PC-3 (cell line): ENCODE data around the gene HRH4. TPM values are rescaled to one million over a fixed set of nuclear protein-coding genes. Genes with fewer than 3 reads are reported as not detected.

Experiments
- ATAC-seq: fragments of 200-7000 bp; cut with Tn5 transposase; 2 replicates; pipeline ENCODE4 v1.9.1; 2020; ENCODE audit warnings: mild to moderate bottlenecking, moderate library complexity
- BruUV-seq: library from RNA; stranded (reverse); fragments of 400-500 nt; replicated peaks from 2 replicates; lab custom pipeline; 2021; lab: Mats Ljungman, UMichigan
- CTCF ChIA-PET: fragments of 300-600 bp; sonication (Branson Sonifier 250); formaldehyde crosslinking; loops from one replicate; lab custom pipeline; 2022; ENCODE audit warnings: antibody characterized with exemption; lab: Charles Lee
- POLR2A ChIA-PET: fragments of 300-600 bp; sonication (Branson Sonifier 250); formaldehyde crosslinking; loops from one replicate; lab custom pipeline; 2022; ENCODE audit warnings: antibody characterized with exemption; ENCODE audit not compliant: unreplicated experiment; lab: Charles Lee
- DNase-seq: peaks from one replicate; pipeline ENCODE4 v3.0.0-alpha.2; 2015
- H2AFZ ChIP-seq: fragments of 300-600 bp; sonication (generic); 2 replicates; pipeline ENCODE4 v1.6.0; 2016; ENCODE audit warnings: antibody characterized with exemption, low read length
- H3F3A ChIP-seq: fragments of 300-600 bp; sonication (generic); one replicate; pipeline ENCODE4 v1.6.0; 2017; ENCODE audit warnings: antibody characterized with exemption, low read length, control low read depth, mild to moderate bottlenecking; ENCODE audit not compliant: unreplicated experiment
- H3K27ac ChIP-seq: fragments of 300-600 bp; sonication (generic); 2 replicates; pipeline ENCODE4 v1.5.1; 2016; ENCODE audit warnings: mild to moderate bottlenecking, low read length
- H3K27me3 ChIP-seq: fragments of 300-600 bp; sonication (generic); 2 replicates; pipeline ENCODE4 v1.6.1; 2016; ENCODE audit warnings: low read length, mixed read lengths
- H3K36me3 ChIP-seq: fragments of 300-600 bp; sonication (generic); 2 replicates; pipeline ENCODE4 v1.6.1; 2016; ENCODE audit warnings: low read depth, mixed run types, low read length, mixed read lengths
- H3K4me1 ChIP-seq: fragments of 300-600 bp; sonication (generic); 2 replicates; pipeline ENCODE4 v1.5.1; 2016; ENCODE audit warnings: low read length; ENCODE audit not compliant: insufficient read depth
- H3K4me2 ChIP-seq: fragments of 300-600 bp; sonication (generic); 2 replicates; pipeline ENCODE4 v1.6.0; 2016; ENCODE audit warnings: low read length
- H3K4me3 ChIP-seq: fragments of 300-600 bp; sonication (generic); 2 replicates; pipeline ENCODE4 v1.5.1; 2016; ENCODE audit warnings: mild to moderate bottlenecking, low read length, mixed read lengths
- H3K79me2 ChIP-seq: fragments of 300-600 bp; sonication (generic); 2 replicates; pipeline ENCODE4 v1.6.1; 2017; ENCODE audit warnings: low read length, mixed read lengths
- H3K9ac ChIP-seq: fragments of 300-600 bp; sonication (generic); 2 replicates; pipeline ENCODE4 v1.6.0; 2016; ENCODE audit warnings: mild to moderate bottlenecking, low read length
- H3K9me2 ChIP-seq: fragments of 300-600 bp; sonication (generic); replicated peaks from 2 replicates; pipeline ENCODE4 v1.6.1; 2016; ENCODE audit warnings: mixed run types, low read length, mixed read lengths
- H3K9me3 ChIP-seq: fragments of 300-600 bp; sonication (generic); 2 replicates; pipeline ENCODE4 v1.6.1; 2016; ENCODE audit warnings: low read length, mixed read lengths
- H4K20me1 ChIP-seq: fragments of 300-600 bp; sonication (generic); 2 replicates; pipeline ENCODE4 v1.6.1; 2016; ENCODE audit warnings: low read length, mixed read lengths
- CTCF ChIP-seq: fragments of 300-600 bp; sonication (generic); conservative IDR thresholded peaks from 2 replicates; pipeline ENCODE4 v1.5.1; 2017; ENCODE audit warnings: antibody characterized with exemption, low read depth, mild to moderate bottlenecking, low read length
- EZH2 ChIP-seq: fragments of 300-600 bp; sonication (generic); IDR thresholded peaks from one replicate; pipeline ENCODE4 v1.6.1; 2017; ENCODE audit warnings: antibody characterized with exemption, mild to moderate bottlenecking, low read length; ENCODE audit not compliant: unreplicated experiment
- EZH2phosphoT487 ChIP-seq: fragments of 300-600 bp; sonication (generic); IDR thresholded peaks from 2 replicates; pipeline ENCODE4 v1.6.1; 2018; ENCODE audit warnings: mild to moderate bottlenecking, antibody characterized with exemption, low read length, borderline replicate concordance
- intact Hi-C: fragments of 100-400 bp; cut with micrococcal nuclease; formaldehyde crosslinking; loops from 2 replicates; pipeline ENCODE4 v1.9.0; 2023
- total RNA-seq: library from RNA; depleted of rRNA; stranded (reverse); fragments of >200 nt; gene quantifications from 2 replicates; pipeline ENCODE4 v1.2.3, GENCODE V29; 2014; rRNA removed

The HRH4 gene
- total RNA-seq, 1 experiment from 2014 or later = not detected

DNA sequence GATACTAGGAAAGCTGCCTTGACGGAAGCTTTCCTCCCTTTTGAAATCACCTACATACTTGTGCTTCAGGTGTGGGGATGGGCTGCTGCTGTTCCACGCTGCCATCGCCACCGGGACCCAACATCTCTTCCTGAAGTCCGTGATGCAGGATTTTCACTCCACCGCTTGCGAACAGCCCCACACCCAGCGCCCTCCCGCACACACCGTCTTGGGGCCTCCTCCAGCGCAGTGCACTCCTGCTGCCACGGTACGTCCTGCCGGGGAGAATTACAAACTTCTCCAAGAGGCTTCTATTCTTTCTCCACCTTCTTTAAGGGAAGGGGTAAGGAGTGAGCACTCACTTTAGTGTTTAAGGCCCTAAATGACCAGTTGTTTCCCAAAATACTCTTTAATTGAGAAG is 58.2 kb downstream of the HRH4 start:
- Histone ChIP-seq H2AFZ (no peak overlapping the region), H3K79me2 (no peaks in the 10 kb centered on the region), H4K20me1 (no peaks in the 10 kb centered on the region), H3K27ac (no peak overlapping the region), H3K36me3 (no peaks in the 10 kb centered on the region), H3K4me2 (no peak overlapping the region), H3K4me3 (no peak overlapping the region), H3K4me1 (no peaks in the 10 kb centered on the region), H3K9me2 (no peaks in the 10 kb centered on the region), H3K9me3 (no peaks in the 10 kb centered on the region), H3K27me3 (peaks cover 68% of the 10 kb centered on the region), H3K9ac (no peak overlapping the region), H3F3A (no peaks in the 10 kb centered on the region)
- no TSS peak for BruUV-seq
- ATAC-seq = no peak
- CTCF ChIA-PET = interaction anchor here (0.6 kb wide), 1 partner anchor 17 kb away, joined by 3 read pairs; no protein-coding TSS in a partner anchor
- intact Hi-C loops = no loop called here
- DNase-seq = no peak
- POLR2A ChIA-PET = no interaction called here
- TF ChIP-seq CTCF = no peak
- no peak for TF ChIP-seq EZH2phosphoT487
- no peak for TF ChIP-seq EZH2

Other genes starting within 250 kb of the HRH4 start
- 31.1 and 39.7 TPM in 2 replicates for gene OSBPL1A, start 62.8 kb upstream of the HRH4 start, total RNA-seq
- gene IMPACT, start 34.0 kb upstream of the HRH4 start, total RNA-seq = 18.8 and 19.9 TPM in 2 replicates